NOMO-1 treated with dmso at 0.1 percent for 144 hours (cell line): Measurements from ENCODE around the gene FNBP1L.

ENCODE experiments used
- DNase-seq: peaks from one replicate; lab custom pipeline; 2025; ENCODE audit not compliant: unreplicated experiment; lab: John Stamatoyannopoulos, UW

The FNBP1L gene

DNA sequence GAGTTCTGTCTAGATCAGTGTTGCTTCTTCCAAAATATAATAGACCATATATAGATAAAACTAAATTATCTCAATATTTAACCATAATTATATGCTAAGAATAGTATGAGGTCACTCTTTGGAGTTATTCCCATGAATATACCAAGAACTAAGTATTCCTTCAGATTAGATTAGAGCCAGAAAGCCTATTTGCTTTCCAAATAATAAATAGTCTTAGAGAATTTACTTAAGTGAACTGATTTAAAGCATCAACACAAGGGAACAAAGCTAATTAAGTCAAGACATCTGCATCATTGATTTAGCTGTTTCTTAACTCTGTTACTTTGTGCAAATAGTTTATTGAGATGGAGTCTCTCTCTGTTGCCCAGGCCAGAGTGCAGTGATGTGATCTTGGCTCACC lies 35.7 kb downstream of the FNBP1L start:
- no peak for DNase-seq

DNA sequence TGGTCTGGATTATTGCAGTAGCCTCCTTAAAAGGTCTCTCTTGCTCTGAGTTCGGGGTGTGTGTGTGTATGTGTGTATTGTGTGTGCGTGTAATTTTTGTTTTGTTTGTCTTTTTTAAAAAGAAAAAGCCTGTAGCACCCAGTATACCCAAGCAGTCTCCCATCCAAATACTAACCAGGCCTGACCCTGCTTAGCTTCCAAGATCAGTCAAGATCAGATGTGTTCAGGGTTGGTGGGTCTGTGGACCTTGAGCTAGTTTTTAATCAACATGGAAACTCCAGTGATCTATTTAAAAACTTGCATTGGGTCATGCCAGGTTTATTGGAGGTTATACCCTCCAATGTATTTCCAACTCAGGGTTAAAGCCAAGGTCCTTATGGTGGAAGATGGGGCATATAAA lies 40.3 kb downstream of the FNBP1L start:
- no peak for DNase-seq

DNA sequence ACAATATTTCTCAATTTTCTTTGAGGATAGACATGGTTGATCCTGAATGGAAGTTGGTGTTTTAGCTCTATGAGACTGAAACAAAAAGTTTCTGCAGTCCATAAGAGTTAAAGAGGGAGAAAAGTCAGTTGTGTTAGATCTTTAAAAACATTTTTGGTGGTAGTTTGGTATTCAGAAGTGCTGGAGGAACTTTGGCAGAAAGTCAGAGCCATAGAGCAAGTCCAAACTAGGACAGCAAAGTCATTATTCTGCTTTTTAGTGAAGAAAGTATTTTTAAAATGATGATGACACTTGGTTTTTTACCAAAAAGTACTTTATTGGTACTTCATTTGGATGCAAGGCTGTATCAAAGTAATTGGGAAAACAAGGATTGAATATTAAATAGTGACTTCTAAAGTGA lies 41.8 kb downstream of the FNBP1L start:
- no peak for DNase-seq

DNA sequence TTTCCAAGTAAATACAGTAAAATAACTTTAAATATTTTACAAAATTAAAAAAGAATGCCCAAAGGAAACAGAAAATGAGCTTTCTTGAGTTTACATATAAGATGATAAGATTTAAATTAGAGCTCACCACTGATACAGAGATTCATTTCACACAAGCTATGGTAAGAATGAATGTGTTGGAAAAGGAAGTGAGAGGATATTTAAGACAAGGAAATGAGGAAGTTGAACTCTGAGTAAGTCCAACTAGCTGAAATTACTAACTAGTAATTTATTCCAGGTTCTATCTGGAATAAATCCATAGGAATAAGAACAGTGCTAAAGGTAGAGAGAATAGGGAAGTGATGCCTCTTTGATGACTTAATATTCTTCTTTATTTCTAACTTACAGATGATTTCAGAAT lies 42.4 kb downstream of the FNBP1L start:
- DNase-seq = no peak

DNA sequence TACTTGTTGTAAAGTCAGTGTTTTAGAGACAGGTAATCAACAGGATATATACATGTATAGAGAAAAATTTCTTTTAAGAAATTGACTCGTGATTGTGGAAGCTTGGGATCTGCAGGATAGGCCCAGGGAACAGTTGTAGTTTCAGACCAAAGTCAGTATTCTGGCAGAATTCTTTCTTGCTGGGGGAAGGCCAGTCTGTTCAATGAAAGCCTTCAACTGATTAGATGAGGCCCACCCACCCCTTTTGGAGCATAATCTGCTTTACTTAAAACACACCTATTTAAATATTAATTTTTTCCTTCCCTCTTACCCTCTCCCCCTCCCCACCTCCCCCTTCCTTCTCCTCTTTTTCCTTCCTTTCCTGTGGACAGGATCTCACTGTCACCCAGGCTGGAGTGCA lies 48.0 kb downstream of the FNBP1L start:
- DNase-seq = no peak

DNA sequence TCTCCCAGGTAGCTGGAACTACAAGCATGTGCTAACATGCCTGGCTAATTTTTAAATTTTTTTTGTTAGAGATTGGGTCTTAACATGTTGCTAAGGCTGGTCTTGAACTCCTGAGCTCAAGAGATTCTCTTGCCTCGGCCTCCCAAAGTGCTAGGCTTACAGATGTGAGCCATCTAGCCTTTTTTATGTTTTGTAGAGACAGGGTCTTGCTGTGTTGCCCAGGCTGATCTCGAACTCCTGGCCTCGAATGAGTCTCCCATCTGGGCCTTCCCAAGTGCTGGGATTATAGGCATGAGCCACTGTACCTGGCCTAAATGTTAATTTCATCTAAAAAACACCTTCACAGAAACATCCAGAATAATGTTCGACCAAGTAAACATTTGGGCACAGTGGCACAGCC lies 48.6 kb downstream of the FNBP1L start:
- DNase-seq = no peak

DNA sequence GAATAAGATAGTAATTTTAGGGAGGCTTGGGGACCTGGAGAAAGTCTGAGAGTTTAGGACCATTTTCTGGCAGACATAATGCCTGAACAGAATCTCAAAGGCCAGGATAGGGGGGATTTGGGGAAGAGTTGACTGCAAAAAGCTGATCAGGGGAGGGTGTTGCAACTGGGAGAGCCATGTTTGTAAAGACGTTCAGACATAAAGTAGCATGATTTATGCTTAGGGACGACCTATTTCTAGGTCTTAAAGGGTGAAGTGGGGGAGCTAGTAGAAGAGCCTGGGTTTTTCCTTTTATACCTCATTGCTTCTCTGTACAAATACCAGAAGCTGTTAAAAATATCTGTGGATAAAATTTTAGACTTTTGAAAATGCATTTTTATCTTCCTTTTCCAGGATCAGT lies 51.2 kb downstream of the FNBP1L start:
- no peak for DNase-seq

DNA sequence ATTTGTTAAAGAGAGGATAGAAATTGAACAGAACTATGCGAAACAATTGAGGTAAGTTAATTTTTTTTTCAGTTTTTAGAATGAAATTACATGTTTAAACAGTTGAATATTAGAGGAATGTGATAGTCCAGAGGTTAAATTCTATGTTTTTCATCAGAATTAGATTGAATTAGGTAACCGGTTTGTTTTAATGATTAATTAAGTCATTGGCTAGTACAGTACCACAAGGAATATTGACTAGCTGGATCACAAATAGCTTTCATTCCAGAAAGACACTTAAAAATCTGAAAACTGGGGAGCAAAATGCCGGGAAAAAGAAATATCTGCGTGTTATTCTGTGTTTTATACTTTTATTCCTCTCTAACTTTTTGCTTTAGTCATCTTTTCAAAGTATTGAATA lies 51.6 kb downstream of the FNBP1L start:
- DNase-seq = no peak

DNA sequence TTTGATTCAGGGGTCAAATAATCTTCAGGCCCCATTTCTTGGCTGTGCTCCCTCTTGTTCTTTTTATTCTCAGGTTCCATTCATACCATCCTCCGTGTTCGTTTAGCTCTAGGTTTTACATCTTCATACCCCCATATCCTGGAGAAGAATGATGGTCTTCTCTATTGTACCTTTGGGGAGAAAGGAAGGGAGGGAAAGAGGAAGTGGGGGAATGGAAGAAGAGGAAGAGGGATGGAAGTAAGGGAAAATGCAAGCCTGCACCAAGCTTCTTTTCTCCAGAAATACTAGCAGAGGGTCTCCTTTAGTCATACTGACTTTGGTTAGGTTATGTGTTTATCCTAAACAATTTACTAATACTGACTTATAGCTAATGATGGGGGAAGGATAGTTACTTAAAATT lies 52.4 kb downstream of the FNBP1L start:
- no peak for DNase-seq

DNA sequence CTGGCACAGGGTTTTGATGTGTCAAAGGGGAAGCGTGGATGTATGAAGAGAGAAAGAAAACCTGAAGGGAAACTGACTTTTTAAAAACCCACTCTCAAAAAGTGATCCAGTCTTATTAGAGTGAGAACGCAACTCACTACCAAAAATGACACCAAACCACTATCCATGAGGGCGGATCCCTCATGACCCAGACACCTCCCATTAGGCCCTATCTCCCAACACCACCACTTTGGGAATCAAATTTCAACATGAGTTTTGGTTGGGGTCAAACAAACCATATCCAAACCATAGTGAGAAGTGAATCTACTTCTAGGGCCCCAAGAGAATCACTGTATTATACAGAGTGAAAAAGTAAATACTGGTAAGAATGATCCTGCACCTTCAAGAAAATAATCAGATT lies 53.5 kb downstream of the FNBP1L start:
- no peak for DNase-seq

DNA sequence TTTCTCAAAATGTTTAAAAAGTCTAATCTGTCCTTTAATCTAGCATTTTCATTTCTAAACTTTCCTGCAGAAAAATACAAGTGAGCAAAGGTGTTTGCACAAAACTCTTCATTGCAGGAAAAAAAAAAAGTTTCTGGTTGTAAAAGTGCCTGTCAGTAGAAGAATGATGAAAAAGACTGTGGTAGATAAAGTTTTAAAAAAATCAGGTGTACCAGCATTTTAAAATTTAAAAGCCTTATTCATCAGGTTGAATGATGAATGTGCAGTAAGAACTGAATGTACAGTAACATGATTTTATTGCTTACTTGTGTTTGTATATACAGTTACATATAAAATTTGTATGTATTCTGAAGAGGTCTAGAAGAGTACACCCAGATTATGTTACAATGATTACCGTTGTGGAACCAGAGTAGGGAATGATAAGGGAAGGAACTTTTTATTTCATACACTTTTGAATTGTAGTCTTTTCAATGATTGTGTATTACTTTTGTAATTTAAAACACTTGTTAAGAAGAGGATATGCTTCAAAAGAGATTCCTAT lies 54.0 kb downstream of the FNBP1L start:
- no peak for DNase-seq

DNA sequence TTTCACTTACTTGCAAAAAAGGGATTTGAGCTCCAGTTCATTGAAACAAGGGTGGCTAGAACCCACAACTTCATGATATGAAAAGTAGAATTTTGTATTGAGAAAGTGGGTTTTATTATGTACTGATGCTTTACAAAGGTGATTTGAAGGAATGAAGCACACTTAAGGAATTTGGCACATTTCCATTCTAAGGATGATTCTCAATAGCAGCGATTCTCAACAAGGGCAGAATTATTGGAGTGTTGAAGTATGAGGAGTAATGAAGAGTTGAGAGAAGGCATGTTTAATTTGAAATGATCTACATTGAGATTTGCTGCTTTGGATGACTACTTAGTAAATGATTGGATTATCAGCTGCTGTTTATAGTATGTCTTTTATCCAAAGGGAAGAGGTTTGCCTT lies 54.7 kb downstream of the FNBP1L start:
- DNase-seq = no peak

DNA sequence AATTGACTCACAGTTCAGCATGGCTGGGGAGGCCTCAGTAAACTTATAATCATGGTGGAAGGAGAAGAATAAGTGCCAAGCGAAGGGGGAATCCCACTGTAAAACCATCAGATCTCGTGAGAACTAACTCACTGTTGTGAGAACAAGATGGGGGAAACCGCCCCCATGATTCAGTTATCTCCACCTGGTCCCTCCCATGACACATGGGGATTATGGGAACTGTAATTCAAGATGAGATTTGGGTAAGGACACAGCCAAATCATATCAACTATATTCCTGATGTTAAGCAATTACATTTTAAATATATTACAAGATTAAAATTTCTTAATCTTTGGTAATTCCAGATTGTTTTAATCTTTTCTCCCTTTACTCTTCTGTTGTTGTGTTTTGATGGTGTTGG lies 55.2 kb downstream of the FNBP1L start:
- DNase-seq = no peak

DNA sequence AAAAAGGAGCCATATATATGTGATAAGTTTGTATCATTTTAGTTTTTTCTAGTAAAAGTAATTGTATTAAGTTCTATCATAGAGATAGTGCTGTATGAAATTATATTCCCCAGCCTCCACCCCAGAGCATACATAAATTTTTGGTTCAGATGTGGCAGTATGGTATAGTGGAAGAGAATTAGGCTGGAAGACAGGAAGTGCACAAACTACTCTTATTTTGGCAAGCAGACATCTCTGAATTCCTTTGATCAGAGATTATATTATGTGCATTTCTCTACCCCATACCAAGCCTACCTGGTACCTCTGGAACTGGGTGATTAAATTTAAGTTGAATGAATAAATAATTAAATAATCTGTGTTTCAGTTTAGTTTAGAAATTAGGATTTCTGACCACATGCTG lies 55.9 kb downstream of the FNBP1L start:
- DNase-seq = no peak

DNA sequence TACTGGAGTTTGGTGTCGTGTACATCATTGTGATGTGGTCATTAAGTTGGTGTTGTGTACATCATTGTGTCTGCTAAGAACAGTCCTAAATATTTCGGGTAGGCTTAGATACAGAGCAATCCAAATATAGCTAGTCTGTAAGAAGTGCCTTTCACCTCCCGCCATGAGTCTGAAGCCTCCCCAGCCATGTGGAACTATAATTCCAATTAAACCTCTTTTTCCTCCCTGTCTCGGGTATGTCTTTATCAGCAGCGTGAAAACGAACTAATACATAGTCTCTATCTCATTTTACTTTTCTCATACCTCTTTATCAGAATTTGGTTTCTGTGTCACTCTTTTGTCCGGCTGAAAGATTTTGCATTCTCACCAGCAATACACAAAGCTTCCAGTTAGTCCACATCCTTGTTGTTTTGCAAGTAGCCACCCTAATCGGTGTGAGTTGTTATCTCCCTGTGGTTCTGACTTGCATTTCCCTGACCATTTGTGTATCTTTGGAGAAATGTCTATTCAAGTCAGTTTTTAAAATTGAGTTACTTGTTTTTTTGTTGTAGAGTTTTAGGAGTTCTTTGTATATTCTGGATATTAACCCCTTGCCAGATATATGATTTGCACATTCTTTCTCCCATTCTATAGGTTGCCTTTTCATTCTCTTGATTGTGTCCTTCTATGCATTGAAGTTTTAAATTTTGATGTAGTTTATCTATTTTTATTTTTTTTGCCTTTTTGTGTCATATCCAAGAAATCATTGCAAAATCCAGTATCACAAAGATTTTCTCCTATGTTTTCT lies 56.5 kb downstream of the FNBP1L start:
- DNase-seq = no peak

DNA sequence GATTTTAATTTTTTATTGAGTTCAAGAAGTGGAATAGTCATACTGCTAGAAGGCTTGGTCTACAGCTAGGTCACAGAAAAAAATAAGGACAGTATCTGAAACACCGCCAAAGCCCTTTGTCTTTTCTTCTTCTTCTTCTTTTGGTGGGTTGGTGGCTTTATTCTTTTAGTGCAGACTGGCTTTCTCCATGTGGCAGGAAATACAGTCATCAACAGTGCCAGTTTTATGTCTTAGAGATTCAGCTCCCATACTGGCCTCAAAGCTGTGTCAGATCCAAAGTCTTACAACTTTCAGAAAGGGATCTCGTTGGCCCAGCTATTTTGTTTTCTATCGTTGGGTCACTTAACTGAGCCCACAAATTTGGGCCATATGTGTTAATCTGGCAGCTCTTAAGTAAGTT lies 58.2 kb downstream of the FNBP1L start:
- DNase-seq = no peak

DNA sequence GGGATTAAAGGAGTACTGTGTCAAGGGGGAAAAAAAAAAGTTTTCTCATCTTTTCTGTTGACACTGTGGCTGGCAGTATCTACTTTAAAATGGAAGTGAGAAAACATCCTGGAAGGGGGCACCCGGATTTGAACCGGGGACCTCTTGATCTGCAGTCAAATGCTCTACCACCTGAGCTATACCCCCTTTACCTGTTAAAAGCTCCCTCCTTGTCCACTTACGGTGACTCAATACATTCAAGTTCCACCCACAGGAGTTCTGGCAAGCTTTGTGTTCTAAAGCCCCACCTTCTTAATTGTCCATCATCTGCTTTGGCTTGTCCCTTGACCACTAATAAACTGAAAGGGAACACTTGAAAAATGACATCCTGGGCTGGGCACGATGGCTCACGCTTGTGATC lies 68.2 kb downstream of the FNBP1L start:
- DNase-seq = no peak

DNA sequence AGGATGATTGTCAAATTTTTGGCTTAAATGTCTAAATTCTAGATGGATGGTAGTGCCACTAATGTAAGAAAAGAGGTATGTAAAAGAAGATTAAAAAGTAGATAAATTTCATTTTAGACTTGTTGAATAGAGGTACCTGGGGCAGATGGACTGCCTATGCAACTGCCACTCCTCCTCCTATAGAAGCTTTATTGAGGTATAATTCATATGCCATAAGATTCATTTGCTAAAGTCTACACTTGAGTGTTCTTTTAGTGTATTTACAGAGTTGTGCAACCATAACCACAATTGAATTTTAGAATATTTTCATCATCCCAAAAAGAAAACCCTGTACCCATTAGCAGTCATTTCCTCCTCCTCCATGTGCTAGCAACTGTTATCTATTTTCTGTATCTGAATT lies 70.6 kb downstream of the FNBP1L start:
- DNase-seq = no peak

DNA sequence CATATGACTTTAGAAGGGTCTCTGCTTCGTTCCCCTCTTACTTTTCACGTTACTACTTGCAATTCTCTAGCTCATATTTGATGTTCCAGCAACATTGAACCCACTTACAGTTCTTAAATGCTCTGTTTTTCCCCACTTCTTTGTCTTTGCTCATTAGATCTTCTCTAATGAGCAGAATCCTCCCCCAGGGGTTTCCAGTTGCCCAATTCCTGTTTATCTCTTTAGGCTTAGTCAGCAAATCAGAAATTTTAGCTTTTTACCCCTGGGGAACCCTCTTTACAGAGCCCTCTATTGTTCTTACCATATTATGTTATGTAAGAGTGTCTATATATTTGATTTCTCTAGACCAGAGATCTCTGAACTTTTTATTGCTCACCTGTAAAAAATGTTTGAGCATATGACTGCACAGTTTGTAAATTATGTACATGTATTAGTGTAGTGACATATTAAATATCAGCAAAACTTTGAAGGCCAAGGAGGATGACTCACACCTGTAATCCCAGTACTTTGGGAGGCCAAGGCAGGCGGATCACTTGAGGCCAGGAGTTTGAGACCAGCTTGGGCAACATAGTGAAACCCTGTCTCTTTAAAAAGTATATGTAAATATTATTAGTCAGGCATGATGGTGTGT lies 71.4 kb downstream of the FNBP1L start:
- DNase-seq = no peak

DNA sequence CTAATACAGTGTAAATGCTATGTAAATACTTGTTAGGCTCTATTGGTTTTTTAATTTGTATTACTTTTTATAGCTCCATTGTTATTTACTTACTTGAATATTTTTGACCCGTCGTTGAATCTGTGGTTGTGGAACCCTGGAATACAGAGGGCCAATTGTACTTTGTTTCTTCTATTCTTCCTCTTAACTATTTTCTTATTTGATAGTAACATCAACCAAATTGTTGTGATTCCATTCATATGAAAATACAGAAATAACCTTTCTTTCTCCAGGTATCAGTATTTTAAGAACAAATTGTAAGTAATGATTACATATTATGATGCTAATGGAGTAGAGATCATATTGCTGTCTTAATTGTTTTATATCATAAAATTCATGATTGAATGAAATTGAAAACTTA lies 73.7 kb downstream of the FNBP1L start:
- DNase-seq = no peak

DNA sequence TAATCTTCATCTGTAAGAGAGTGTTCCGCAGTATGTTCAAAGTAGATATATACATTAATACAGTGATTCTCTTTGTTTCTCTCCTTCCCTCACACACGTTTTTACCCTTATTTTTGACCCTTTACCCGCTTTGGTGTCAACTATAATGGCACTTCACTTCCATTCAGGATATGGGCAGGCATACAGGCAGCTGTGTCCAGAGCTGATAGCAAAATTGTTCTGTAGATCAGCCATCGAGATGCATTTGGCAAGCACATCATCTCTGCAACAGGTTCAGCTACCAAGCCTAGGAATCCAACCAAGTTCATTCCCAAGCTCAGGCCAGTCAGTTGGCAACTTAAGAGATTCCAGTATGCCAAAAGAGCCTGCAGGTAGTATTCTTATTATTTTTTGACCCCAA lies 74.8 kb downstream of the FNBP1L start:
- no peak for DNase-seq

DNA sequence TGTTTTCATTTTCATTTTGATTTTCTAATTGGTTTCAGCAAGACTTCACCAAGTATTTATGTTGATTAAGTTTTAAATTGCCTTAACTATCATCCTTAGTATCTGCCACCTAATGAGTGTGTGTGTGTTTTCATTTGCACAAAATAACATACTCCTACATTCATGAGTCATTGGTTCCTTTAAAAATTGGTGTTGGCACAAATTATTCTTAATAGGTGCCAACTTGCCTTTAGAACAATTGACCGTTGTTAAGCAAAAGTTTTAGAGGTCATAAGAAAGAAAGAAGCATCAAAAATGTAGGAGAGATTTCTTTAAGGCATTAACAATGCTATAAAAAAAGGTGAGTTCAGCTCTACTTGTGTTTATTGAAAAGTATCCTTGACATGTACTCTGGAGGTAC lies 77.5 kb downstream of the FNBP1L start:
- no peak for DNase-seq

DNA sequence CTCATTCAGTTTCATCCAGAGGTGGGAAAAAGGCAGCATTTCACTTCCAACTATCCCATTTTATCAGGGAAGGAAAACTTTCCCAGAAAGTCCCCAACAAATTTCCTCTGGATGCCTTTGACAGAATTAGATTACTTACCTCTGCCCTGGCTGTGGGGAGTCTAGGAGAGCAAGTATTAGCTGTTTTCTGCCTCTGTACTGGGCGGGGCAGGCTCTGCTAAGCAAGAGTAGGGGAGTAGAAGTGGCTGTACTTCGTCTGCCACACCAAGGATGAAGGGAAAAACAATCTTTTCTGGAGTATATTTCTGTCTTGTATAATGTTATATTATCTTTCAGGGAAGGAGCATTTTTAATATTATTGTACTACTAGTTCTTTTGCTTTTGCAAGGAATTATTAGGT lies 78.5 kb downstream of the FNBP1L start:
- no peak for DNase-seq
